ENCODE data around the gene MLLT3.

The MLLT3 gene

GRCh38 chr9:20427359-20427758 lies 194.9 kb downstream of the MLLT3 start:
- Histone ChIP-seq H3K79me2 (ENCODE audit: insufficient read depth, low read depth) (0 out of 2 replicates have a peak, but pooled peaks cover 4% of the 10 kb centered on the region), H3K36me3 (ENCODE audit: insufficient read depth) (no peaks in the 10 kb centered on the region), H3K4me1 (ENCODE audit: low read depth, poor library complexity, severe bottlenecking) (peaks cover 37% of the 10 kb centered on the region), H2AFZ (ENCODE audit: low read depth) (no peak overlapping the region), H3K9ac (no peak overlapping the region), H3K4me3 (IDR thresholded peaks at IDR 0.05; ENCODE audit: insufficient read depth, low read depth, low read length) (no peak overlapping the region), H3K27ac (no peak overlapping the region), H4K20me1 (ENCODE audit: insufficient read depth) (no peaks in the 10 kb centered on the region), H3K4me2 (no peak overlapping the region; the same call in 1 of the 2 replicates), H3K27me3 (ENCODE audit: insufficient read depth, low read depth) (no peaks in the 10 kb centered on the region)
- no peak for TF ChIP-seq CTCF (conservative IDR thresholded peaks at IDR 0.05; ENCODE audit: low read depth, low read length)

- no peaks in the 10 kb centered on the region for H3K27me3 ChIP-seq (ENCODE audit: insufficient read depth, low read depth)
- H3K9ac ChIP-seq: no peak overlapping the region
- no peak overlapping the region for H2AFZ ChIP-seq (ENCODE audit: low read depth)
- TF ChIP-seq CTCF (conservative IDR thresholded peaks at IDR 0.05; ENCODE audit: low read depth, low read length): no peak
- peak overlapping the region; percentile 37 for H3K4me2 ChIP-seq
- H3K79me2 ChIP-seq (ENCODE audit: insufficient read depth, low read depth): 0 out of 2 replicates have a peak, but pooled peaks cover 4% of the 10 kb centered on the region
- no peak overlapping the region for H3K27ac ChIP-seq
- no peaks in the 10 kb centered on the region for H4K20me1 ChIP-seq (ENCODE audit: insufficient read depth)
- H3K4me3 ChIP-seq (IDR thresholded peaks at IDR 0.05; ENCODE audit: insufficient read depth, low read depth, low read length): no peak overlapping the region
- H3K4me1 ChIP-seq (ENCODE audit: low read depth, poor library complexity, severe bottlenecking): peaks cover 37% of the 10 kb centered on the region
- H3K36me3 ChIP-seq (ENCODE audit: insufficient read depth): no peaks in the 10 kb centered on the region
Measured at GRCh38 chr9:20426019-20426418, 196.3 kb downstream of the MLLT3 start.

- H3K9ac ChIP-seq: no peak overlapping the region
- H3K4me1 ChIP-seq (ENCODE audit: low read depth, poor library complexity, severe bottlenecking): peaks cover 31% of the 10 kb centered on the region
Measured at GRCh38 chr9:20419533-20419932, 202.8 kb downstream of the MLLT3 start.

GRCh38 chr9:20418485-20418884 lies 203.8 kb downstream of the MLLT3 start:
- no peak for TF ChIP-seq CTCF (conservative IDR thresholded peaks at IDR 0.05; ENCODE audit: low read depth, low read length)
- no peaks in the 10 kb centered on the region for H3K36me3 ChIP-seq (ENCODE audit: insufficient read depth)
- no peak overlapping the region for H2AFZ ChIP-seq (ENCODE audit: low read depth)
- no peak overlapping the region for H3K4me3 ChIP-seq (IDR thresholded peaks at IDR 0.05; ENCODE audit: insufficient read depth, low read depth, low read length)
- peak overlapping the region; percentile 72; the same call in 1 of the 2 replicates for H3K4me2 ChIP-seq
- no peak overlapping the region for H3K27ac ChIP-seq
- no peaks in the 10 kb centered on the region for H3K79me2 ChIP-seq (ENCODE audit: insufficient read depth, low read depth)
- no peaks in the 10 kb centered on the region for H4K20me1 ChIP-seq (ENCODE audit: insufficient read depth)
- H3K9ac ChIP-seq: no peak overlapping the region
- peaks cover 24% of the 10 kb centered on the region for H3K4me1 ChIP-seq (ENCODE audit: low read depth, poor library complexity, severe bottlenecking)
- no peaks in the 10 kb centered on the region for H3K27me3 ChIP-seq (ENCODE audit: insufficient read depth, low read depth)

More at GRCh38 chr9:20419533-20419932, 202.8 kb downstream of the MLLT3 start:
- no peak overlapping the region for H3K27ac ChIP-seq
- no peak for TF ChIP-seq CTCF (conservative IDR thresholded peaks at IDR 0.05; ENCODE audit: low read depth, low read length)
- H2AFZ ChIP-seq (ENCODE audit: low read depth): no peak overlapping the region
- H3K4me2 ChIP-seq: no peak overlapping the region
- no peaks in the 10 kb centered on the region for H3K79me2 ChIP-seq (ENCODE audit: insufficient read depth, low read depth)
- no peaks in the 10 kb centered on the region for H3K36me3 ChIP-seq (ENCODE audit: insufficient read depth)
- no peaks in the 10 kb centered on the region for H3K27me3 ChIP-seq (ENCODE audit: insufficient read depth, low read depth)
- no peaks in the 10 kb centered on the region for H4K20me1 ChIP-seq (ENCODE audit: insufficient read depth)
- H3K4me3 ChIP-seq (IDR thresholded peaks at IDR 0.05; ENCODE audit: insufficient read depth, low read depth, low read length): no peak overlapping the region
